ENCODE data around the gene WNT3.
"Not testable (repeated sequence)": the region's sequence is repeated elsewhere in the genome, so short reads cannot be mapped to it uniquely, and the experiment has no call there.

The WNT3 gene

GRCh38 chr17:46765453-46765852 lies 53.0 kb downstream of the WNT3 start:
- no peak for DNase-seq (ENCODE audit: low read depth)

GRCh38 chr17:46764709-46765401 lies 53.6 kb downstream of the WNT3 start:
- no peak for DNase-seq (ENCODE audit: low read depth)

GRCh38 chr17:46764000-46764708 lies 54.3 kb downstream of the WNT3 start:
- no peak for DNase-seq (ENCODE audit: low read depth)

GRCh38 chr17:46763416-46763815 lies 55.1 kb downstream of the WNT3 start:
- no peak for DNase-seq (ENCODE audit: low read depth)

GRCh38 chr17:46759141-46759540 lies 59.4 kb downstream of the WNT3 start:
- no peak for DNase-seq (ENCODE audit: low read depth)

- no peak for DNase-seq (ENCODE audit: low read depth)
Measured at GRCh38 chr17:46758614-46759013, 59.9 kb downstream of the WNT3 start.

- not testable (repeated sequence) for DNase-seq (ENCODE audit: low read depth)
Measured at GRCh38 chr17:46757588-46757987, 60.9 kb downstream of the WNT3 start.

- no peak for DNase-seq (ENCODE audit: low read depth)
Measured at GRCh38 chr17:46756861-46757260, 61.6 kb downstream of the WNT3 start.

- DNase-seq (ENCODE audit: low read depth): no peak
Measured at GRCh38 chr17:46756081-46756735, 62.3 kb downstream of the WNT3 start.

GRCh38 chr17:46753776-46754175 lies 64.7 kb downstream of the WNT3 start:
- no peak for DNase-seq (ENCODE audit: low read depth)

GRCh38 chr17:46751425-46751824 lies 67.1 kb downstream of the WNT3 start:
- no peak for DNase-seq (ENCODE audit: low read depth)

- DNase-seq (ENCODE audit: low read depth): no peak
Measured at GRCh38 chr17:46745376-46745775, 73.1 kb downstream of the WNT3 start.

- DNase-seq (ENCODE audit: low read depth): no peak
Measured at GRCh38 chr17:46744441-46744840, 74.1 kb downstream of the WNT3 start.

- DNase-seq (ENCODE audit: low read depth): no peak
Measured at GRCh38 chr17:46742565-46743270, 75.8 kb downstream of the WNT3 start.

- DNase-seq (ENCODE audit: low read depth): no peak
Measured at GRCh38 chr17:46741122-46741730, 77.3 kb downstream of the WNT3 start.

GRCh38 chr17:46739982-46740381 lies 78.5 kb downstream of the WNT3 start:
- DNase-seq (ENCODE audit: low read depth): no peak

GRCh38 chr17:46738544-46738943 lies 79.9 kb downstream of the WNT3 start:
- DNase-seq (ENCODE audit: low read depth): no peak

- DNase-seq (ENCODE audit: low read depth): no peak
Measured at GRCh38 chr17:46737326-46737725, 81.2 kb downstream of the WNT3 start.

- no peak for DNase-seq (ENCODE audit: low read depth)
Measured at GRCh38 chr17:46736100-46736499, 82.4 kb downstream of the WNT3 start.

- DNase-seq (ENCODE audit: low read depth): no peak
Measured at GRCh38 chr17:46733837-46734475, 84.5 kb downstream of the WNT3 start.

GRCh38 chr17:46732754-46733398 lies 85.6 kb downstream of the WNT3 start:
- no peak for DNase-seq (ENCODE audit: low read depth)

Measured in stimulated activated CD8-positive, alpha-beta memory T cell treated with anti-CD3 and anti-CD28 coated beads, Interleukin-15, amount 100 ng/mL, for 1 hour (primary cell).